HG02840 (cell line): ENCODE results near the gene ITGAX.

Experiments
- ATAC-seq: cut with Tn5 transposase; IDR thresholded peaks from one replicate; pipeline ENCODE4 v1.9.1; 2021; ENCODE audit warnings: mild to moderate bottlenecking, moderate library complexity, moderate number of reproducible peaks; ENCODE audit not compliant: unreplicated experiment, low FRiP score

Gene ITGAX

DNA sequence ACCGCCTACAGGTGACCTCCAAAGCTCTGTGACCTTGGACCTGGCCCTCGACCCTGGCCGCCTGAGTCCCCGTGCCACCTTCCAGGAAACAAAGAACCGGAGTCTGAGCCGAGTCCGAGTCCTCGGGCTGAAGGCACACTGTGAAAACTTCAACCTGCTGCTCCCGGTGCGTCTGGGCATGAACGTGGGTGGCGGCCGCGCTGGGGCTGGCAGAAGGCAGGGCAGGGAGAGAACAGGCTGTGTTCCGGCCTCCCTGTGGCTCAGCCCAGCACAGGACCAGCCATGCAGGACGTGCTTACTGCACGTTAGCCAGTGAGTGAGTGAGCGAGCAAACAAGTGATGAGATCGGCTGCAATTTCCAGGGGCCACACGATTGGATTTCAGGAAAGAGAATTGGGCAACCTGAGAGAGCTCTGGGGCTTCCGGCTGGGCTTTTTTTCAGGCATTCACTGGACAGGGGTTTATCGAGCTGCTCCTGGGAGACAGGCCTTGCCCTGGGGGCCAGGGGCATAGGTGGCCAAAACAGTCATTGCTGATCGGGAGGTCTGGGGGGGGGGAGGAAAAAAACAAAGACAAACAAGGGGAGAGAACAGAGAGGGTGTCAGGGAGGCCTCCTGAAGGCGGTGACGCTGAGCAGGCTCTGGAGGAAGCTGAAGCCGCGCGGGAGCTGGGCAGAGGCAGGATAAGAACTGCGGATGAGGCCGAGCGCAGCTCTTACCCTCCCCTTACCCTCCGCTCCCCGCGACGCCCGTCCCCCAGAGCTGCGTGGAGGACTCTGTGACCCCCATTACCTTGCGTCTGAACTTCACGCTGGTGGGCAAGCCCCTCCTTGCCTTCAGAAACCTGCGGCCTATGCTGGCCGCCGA is 16.9 kb downstream of the ITGAX start:
- no peak for ATAC-seq

GRCh38 chr16:31373235-31373634 is 18.3 kb downstream of the ITGAX start:
- ATAC-seq = no peak

DNA sequence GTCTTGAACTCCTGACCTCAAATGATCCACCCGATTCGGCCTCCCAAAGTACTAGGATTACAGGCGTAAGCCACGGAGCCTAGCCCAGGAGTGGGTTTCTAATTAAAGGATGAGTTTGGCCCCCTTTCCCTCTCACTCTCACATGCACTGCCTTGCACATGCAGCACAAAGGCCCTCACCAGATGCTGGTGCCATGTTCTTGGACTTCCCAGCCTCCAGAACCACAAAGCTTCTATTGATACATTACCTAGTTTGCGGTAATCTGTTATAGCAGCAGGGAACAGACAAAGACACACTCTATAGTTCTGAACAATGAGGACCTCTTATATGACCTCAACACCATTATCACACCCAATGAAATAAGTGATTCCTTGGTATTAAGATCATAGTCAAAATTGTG is 20.3 kb downstream of the ITGAX start:
- no peak for ATAC-seq

- ATAC-seq = no peak
Measured at GRCh38 chr16:31376705-31377104, 21.7 kb downstream of the ITGAX start.

DNA sequence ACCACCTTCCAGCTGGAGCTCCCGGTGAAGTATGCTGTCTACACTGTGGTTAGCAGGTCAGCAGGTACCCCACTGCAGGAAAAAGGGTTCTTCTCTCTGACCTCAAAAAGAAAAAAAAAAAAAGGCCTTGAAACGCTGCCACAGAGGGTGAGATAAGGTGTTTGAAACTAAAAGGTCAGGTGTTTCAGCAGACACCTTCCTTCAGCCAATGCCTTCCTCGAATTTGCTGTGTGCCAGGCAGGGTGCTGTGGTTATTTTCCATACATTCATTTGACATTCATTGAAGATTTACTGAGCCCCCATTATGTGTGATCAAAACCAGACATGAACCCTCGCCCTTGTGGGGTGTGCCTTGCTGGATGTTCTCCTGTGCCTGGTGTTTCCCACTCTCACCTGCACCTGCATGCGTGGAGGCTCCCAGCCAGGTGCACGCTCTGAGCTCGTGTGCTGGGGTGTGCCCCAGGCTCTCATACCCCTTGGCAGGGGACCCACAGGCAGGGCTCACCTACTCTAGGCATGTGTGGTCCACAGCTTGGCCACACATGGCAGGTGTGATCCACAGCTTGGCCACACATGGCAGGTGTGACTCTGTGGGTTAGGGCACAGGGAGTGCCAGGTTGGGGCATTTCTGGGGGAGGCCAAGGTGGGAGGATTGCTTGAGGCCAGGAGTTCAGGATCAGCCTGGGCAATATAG is 22.4 kb downstream of the ITGAX start:
- no peak for ATAC-seq

DNA sequence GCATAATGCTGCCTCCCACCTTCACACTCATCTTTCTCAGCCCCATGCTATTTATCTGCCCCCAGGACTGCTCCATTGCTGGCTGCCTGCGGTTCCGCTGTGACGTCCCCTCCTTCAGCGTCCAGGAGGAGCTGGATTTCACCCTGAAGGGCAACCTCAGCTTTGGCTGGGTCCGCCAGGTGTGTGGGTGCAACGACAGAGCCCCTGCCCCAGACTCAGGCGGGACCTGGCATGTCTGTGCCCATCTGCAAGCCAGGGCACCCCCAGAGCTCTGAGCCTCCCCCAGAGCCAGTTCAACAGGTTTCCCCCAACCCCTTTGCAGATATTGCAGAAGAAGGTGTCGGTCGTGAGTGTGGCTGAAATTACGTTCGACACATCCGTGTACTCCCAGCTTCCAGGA is 25.2 kb downstream of the ITGAX start:
- no peak for ATAC-seq

GRCh38 chr16:31382485-31383161 is 27.6 kb downstream of the ITGAX start:
- no peak for ATAC-seq

DNA sequence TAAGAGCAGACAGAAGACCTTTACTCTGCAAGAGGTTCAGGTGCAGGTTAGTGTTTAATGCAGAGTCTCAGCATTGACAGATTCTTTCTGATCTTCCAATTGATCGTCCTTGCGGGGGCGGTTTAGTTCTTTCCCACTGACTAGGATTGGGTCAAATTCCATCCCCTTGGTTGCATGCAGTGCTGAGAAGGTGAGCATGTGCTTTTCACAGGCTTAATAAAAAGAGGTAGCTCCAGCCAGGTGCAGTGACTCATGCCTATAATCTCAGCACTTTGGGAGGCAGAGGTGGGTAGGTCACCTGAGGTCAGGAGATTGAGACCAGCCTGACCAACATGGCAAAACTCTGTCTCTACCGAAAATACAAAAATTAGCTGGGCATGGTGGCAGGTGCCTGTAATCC is 30.7 kb downstream of the ITGAX start:
- no peak for ATAC-seq

DNA sequence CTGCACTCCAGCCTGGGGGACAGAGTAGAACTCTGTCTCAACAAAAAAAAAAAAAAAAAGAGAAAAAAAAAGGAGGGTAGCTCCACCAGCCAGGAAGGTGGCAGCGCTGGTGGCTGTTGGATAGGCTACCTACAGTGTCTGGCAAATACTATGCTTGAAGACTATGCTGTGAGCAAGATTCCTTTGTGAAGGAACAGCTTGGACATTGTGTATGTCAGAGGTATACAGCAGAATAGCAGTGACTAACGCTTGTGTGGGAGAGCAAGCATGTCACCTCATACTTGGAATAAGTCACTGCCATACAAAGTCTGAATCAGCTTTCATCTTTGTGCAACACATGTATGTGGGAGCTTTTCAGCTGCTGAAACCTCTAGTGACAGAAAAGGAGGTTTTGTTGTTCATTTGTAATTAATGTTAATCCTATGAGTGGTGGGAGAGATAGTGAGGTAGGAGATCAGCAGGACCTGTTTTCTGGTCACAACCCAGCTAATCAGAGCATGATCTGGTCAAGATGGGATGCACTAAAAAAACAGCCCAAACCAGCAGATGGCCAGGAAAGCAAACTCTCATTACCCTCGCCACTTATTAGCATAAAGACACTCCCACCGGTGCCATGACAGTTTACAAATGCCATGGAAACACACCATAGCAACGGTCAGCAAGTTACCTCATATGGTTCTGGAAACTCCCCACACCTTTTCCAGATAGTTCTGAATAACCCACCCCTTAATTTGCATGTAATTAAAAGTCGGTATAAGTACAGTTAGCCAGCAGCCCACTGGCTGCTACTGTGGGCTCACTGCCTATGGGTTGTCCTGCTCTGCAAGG is 31.4 kb downstream of the ITGAX start:
- no peak for ATAC-seq

- no peak for ATAC-seq
Measured at GRCh38 chr16:31388535-31388934, 33.6 kb downstream of the ITGAX start.

- ATAC-seq = no peak
Measured at GRCh38 chr16:31390504-31391041, 35.6 kb downstream of the ITGAX start.

DNA sequence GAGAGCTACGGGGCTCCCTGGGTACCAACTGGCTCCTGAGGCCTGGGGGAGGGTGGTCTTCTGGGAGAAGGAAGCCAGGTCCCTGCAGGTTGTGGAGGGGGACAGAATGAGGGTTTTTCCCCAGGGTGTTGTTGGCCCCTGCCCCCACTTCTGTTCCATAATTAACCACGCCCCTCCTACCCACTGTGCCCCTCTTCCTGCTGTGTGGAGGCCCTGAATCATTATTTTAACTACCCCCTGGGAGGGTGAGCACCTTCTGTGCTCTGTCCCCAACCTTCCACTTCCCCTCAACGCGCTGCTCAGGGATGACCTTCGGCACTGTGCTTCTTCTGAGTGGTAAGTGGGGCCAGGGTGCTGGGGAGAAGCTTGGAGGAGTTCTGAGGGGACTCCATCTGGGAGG is 38.1 kb downstream of the ITGAX start, which contains the start of gene ITGAD:
Gene ITGAD, plus strand, starts transcription at position 280 of the 400 bp plus-strand sequence. Its CDS starts 26 bp downstream, at position 306.
- ATAC-seq = no peak

- ATAC-seq = no peak
Measured at GRCh38 chr16:31395647-31396046, 40.7 kb downstream of the ITGAX start.

GRCh38 chr16:31397096-31397660 is 42.2 kb downstream of the ITGAX start:
- ATAC-seq = no peak

- ATAC-seq = no peak
Measured at GRCh38 chr16:31397701-31398100, 42.7 kb downstream of the ITGAX start.

GRCh38 chr16:31400191-31400590 is 45.2 kb downstream of the ITGAX start:
- no peak for ATAC-seq

- no peak for ATAC-seq
Measured at GRCh38 chr16:31401436-31401835, 46.5 kb downstream of the ITGAX start.

DNA sequence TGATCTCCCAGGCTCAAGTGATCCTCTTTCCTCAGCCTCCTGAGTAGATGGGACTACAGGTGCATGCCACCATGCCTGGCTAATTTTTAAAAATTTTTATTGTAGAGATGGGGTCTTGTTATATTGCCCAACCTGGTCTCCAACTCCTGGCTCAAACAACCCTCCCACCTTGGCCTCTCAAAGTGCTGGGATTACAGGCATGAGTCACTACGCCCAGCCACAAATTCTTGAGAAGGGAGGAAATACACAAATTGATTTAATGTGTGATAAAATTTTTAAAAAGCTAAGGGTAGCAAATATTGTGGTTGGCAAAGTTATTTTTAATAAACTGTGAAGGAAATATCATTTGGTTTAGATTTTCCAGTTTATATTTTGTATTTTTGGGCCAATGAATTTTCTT is 47.7 kb downstream of the ITGAX start:
- ATAC-seq = no peak

DNA sequence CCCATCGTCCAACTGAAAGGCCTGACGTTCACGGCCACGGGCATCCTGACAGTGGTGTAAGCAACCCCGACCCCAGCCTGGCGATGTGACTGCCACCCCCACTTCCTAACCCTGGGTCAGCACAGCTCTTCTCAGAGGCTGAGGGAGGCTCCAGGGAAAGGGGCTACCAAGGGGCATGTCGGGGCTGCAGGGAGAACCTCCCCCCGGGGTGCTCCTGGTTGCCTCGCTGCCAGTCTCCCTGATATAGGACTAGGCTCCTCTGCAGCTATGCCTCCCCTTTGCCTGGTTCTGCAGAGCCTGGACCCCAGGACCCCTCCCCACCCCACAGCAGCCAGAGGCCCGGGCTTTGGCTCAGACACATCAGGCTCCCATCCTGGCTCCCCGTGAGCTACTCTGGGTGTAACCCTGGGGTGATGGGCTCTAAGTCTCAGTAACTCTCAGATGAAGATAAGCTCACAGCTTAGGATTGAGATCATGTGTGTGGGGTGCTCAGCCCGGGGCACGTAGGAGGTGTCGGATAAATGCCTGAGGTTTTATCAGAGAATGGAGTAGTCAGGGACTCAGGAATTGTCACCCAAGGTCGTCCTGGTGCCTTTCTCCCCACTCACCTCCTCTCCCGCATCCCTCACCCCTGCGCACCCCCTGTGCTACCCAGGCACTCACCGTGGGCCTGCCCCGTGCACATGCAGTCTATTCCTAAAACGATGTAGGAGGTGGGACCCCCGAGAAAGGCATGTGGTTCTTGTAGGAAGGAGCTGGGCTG is 48.8 kb downstream of the ITGAX start:
- no peak for ATAC-seq
